ENCODE data around the gene PSMD2.
"Not testable (repeated sequence)": the region's sequence is repeated elsewhere in the genome, so short reads cannot be mapped to it uniquely, and the experiment has no call there.

Gene PSMD2

GRCh38 chr3:184339451-184340135 lies 40.6 kb downstream of the PSMD2 start:
- not testable (repeated sequence) for DNase-seq (ENCODE audit: low spot score)

GRCh38 chr3:184341925-184342324 lies 42.9 kb downstream of the PSMD2 start:
- DNase-seq (ENCODE audit: low spot score) = no peak

- no peak for DNase-seq (ENCODE audit: low spot score)
Measured at GRCh38 chr3:184343200-184343876, 44.3 kb downstream of the PSMD2 start.

GRCh38 chr3:184344579-184345316 lies 45.7 kb downstream of the PSMD2 start:
- DNase-seq (ENCODE audit: low spot score) = peak; percentile 29

GRCh38 chr3:184345317-184346144 lies 46.5 kb downstream of the PSMD2 start:
- DNase-seq (ENCODE audit: low spot score) = peak; percentile 95

- DNase-seq (ENCODE audit: low spot score) = no peak
Measured at GRCh38 chr3:184346480-184347190, 47.6 kb downstream of the PSMD2 start.

GRCh38 chr3:184347321-184348056 lies 48.4 kb downstream of the PSMD2 start:
- no peak for DNase-seq (ENCODE audit: low spot score)

- no peak for DNase-seq (ENCODE audit: low spot score)
Measured at GRCh38 chr3:184348057-184348382, 49.0 kb downstream of the PSMD2 start.

GRCh38 chr3:184349563-184350470 lies 50.8 kb downstream of the PSMD2 start:
- DNase-seq (ENCODE audit: low spot score) = peak; percentile 39

- DNase-seq (ENCODE audit: low spot score) = no peak
Measured at GRCh38 chr3:184350618-184351017, 51.6 kb downstream of the PSMD2 start.

- no peak for DNase-seq (ENCODE audit: low spot score)
Measured at GRCh38 chr3:184351511-184352148, 52.6 kb downstream of the PSMD2 start.

- no peak for DNase-seq (ENCODE audit: low spot score)
Measured at GRCh38 chr3:184352149-184352785, 53.2 kb downstream of the PSMD2 start.

GRCh38 chr3:184352897-184353545 lies 54.0 kb downstream of the PSMD2 start:
- no peak for DNase-seq (ENCODE audit: low spot score)

- DNase-seq (ENCODE audit: low spot score) = no peak
Measured at GRCh38 chr3:184353546-184353941, 54.5 kb downstream of the PSMD2 start.

- DNase-seq (ENCODE audit: low spot score) = no peak
Measured at GRCh38 chr3:184354121-184354728, 55.2 kb downstream of the PSMD2 start.

GRCh38 chr3:184354754-184355153 lies 55.7 kb downstream of the PSMD2 start:
- no peak for DNase-seq (ENCODE audit: low spot score)

- DNase-seq (ENCODE audit: low spot score) = no peak
Measured at GRCh38 chr3:184355261-184356040, 56.4 kb downstream of the PSMD2 start.

All from globus pallidus (tissue), 1 donor.